Measurements from ENCODE around the gene NUTM1. TPM values are rescaled to one million over a fixed set of nuclear protein-coding genes. Genes with fewer than 3 reads are reported as not detected.

NUTM1 gene
- total RNA-seq, 2 donors from 2014 or later: not detected

DNA sequence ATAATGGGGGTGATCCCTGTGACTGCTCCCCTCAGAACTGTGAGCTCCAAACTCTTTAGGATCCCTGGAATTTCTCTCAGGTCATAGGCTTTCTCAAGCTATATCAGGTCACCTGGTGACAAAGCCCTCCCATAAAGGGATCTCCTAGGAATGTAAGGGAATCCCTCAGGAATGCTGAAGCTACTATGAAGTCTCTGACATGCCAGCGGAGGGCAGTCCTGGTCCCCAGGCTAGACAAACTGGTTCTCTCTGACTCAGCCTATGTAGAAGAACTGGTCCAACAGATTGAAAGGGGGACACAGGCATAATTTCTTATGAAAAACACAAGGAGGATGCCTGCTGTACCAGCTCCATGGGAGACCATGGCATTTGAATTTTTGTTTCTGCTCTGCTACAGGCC is 17.2 kb downstream of the NUTM1 start:
- Histone ChIP-seq H3K27me3 (no peaks in the 10 kb centered on the region), H3K9ac (ENCODE audit: low read depth in 2 of 2, low read length in 2 of 2) (no peak overlapping the region), H3K4me3 (no peak overlapping the region), H3K4me1 (peaks cover 5% of the 10 kb centered on the region), H3K9me3 (no peaks in the 10 kb centered on the region), H3K36me3 (peaks cover 15% of the 10 kb centered on the region), H3K27ac (peak overlapping the region; percentile 15)
- no peak for DNase-seq
- intact Hi-C loops (cut with DNase I): loop anchor here (10.0 kb wide), 1 partner anchor 125 kb away; no protein-coding TSS in a partner anchor
- TF ChIP-seq, protein P1, sequence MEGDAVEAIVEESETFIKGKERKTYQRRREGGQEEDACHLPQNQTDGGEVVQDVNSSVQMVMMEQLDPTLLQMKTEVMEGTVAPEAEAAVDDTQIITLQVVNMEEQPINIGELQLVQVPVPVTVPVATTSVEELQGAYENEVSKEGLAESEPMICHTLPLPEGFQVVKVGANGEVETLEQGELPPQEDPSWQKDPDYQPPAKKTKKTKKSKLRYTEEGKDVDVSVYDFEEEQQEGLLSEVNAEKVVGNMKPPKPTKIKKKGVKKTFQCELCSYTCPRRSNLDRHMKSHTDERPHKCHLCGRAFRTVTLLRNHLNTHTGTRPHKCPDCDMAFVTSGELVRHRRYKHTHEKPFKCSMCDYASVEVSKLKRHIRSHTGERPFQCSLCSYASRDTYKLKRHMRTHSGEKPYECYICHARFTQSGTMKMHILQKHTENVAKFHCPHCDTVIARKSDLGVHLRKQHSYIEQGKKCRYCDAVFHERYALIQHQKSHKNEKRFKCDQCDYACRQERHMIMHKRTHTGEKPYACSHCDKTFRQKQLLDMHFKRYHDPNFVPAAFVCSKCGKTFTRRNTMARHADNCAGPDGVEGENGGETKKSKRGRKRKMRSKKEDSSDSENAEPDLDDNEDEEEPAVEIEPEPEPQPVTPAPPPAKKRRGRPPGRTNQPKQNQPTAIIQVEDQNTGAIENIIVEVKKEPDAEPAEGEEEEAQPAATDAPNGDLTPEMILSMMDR (IDR thresholded peaks at IDR 0.05): no peak

DNA sequence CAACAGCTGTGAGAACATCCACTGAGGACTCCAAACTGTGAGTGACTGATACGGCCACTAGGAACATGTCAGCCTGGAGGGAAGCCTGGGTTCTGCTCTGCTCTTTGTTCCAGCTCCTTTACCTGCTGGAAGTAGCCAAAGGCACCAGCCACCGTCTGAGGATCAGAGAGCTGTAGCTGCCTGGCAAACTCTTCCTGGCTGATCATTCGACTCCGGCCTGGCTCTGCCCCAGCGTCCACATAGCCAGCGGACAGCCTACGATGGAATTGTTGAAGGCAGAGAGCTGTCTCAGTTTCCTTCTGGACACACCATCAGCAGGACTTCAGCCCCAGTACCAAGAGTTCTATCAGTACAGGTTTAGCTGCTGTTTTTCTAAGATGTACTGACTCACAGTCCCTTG is 18.2 kb downstream of the NUTM1 start:
- Histone ChIP-seq H3K36me3 (peaks cover 15% of the 10 kb centered on the region), H3K4me3 (no peak overlapping the region), H3K27me3 (no peaks in the 10 kb centered on the region), H3K27ac (no peak overlapping the region), H3K4me1 (peaks cover 8% of the 10 kb centered on the region), H3K9me3 (no peaks in the 10 kb centered on the region), H3K9ac (ENCODE audit: low read depth in 2 of 2, low read length in 2 of 2) (peak overlapping the region in 1 of 2 donors; percentile 21)
- TF ChIP-seq, protein P1 (IDR thresholded peaks at IDR 0.05): no peak
- intact Hi-C loops (cut with DNase I): loop anchor here (10.0 kb wide), 1 partner anchor 126 kb away; no protein-coding TSS in a partner anchor
- DNase-seq: no peak

DNA sequence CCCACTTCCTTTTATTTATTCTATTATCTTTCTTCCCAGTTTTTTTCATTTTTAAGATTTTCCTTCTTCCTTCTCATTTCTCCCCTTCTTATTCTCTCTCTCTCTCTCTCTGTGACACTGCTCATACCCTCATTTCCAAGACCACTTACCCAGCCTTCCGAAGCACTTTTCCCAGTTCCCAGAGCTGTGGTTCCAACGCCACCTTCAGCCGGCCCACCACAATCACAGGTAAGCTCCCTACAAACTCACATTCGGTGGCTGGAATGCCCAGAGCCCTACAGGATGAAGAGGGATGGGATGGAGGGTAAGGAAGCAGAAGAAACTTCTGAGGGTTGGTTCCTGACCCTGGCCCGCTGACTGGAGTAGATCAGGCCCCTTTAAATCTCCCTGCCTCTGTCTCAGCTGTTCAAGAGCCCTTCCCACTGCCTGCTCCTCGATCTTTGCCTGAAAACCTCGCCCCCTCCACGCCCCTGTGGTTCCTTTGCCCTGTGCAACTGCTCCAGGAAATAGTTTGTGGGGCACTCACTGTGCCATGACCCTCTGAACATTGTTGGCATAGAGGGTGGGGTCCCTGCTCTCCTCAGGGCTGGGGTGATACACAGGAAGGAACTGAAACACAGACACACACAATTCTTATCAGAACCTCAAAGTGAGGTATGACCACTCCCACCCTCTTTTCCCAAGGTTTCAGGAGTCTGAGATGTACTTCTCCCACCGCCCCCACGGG is 19.1 kb downstream of the NUTM1 start:
- Histone ChIP-seq H3K27me3 (no peaks in the 10 kb centered on the region), H3K27ac (peak overlapping the region; percentile 84), H3K9me3 (no peaks in the 10 kb centered on the region), H3K4me1 (peaks cover 8% of the 10 kb centered on the region), H3K4me3 (no peak overlapping the region), H3K36me3 (peaks cover 9% of the 10 kb centered on the region), H3K9ac (ENCODE audit: low read depth in 2 of 2, low read length in 2 of 2) (peak overlapping the region; percentile 36 to 74)
- intact Hi-C loops (cut with DNase I): loop anchor here (10.0 kb wide), 1 partner anchor 127 kb away; no protein-coding TSS in a partner anchor
- DNase-seq: peak; percentile 92
- TF ChIP-seq, protein P1 (IDR thresholded peaks at IDR 0.05): no peak

DNA sequence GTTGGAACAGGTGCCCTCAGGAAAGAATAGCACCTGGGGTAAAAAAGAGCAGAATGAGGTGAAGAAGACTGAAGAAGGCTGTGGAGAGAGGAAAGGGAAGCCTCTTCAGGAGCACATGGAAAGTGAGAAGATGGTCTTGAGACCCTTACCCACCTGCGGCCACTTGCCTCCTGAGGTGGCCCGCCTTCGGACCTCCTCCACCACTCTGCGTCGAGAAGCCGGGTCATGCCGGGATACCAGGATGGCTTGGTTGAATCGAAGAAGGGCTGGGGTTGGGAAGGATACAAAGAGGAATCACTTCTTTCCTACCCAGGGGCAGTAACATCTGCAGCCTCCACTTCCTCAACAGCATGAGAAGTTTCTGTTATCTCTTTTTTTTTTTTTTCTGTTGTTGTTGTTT is 20.9 kb downstream of the NUTM1 start:
- Histone ChIP-seq H3K36me3 (no peaks in the 10 kb centered on the region), H3K4me1 (peaks cover 8% of the 10 kb centered on the region)

DNA sequence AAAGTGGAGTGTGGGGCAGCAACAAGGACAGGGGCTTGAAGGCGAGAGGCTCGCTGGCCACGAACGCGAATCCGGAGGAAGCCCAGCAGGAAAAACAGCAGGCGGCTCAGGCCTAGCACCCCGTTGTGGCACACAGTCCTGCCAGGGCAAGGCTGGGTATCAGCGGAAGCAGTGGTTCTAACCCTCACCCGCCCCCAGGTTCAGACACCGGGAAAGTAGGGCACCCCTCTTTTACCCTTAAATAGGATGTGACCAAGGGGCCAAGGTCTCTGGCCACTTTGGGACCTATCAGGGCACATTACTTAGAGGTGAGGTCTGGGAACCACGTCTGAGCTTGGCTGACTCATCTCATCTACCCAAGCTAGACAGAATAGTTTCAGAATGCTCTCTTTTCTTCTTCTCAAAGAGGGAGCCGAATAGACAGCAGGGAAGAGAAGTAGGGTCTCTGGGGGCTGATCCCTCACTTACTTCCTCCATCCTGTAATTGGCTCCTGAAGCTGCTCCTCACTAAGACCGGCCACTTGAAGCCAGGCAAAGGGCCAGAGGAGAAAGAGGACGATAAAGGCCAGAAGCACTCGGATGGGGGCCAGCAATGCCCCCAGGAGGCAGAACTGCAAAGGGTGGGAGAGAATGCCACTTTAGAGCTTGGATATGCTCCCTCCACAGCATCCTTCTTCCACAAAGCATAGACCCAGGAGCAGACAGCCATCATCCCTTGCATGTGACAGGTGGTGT is 22.1 kb downstream of the NUTM1 start:
- Histone ChIP-seq H3K9ac (ENCODE audit: low read depth in 2 of 2, low read length in 2 of 2) (peak overlapping the region; percentile 64 to 92), H3K27ac (peak overlapping the region; percentile 100), H3K27me3 (no peaks in the 10 kb centered on the region), H3K9me3 (no peaks in the 10 kb centered on the region), H3K4me3 (peak overlapping the region; percentile 76), H3K36me3 (no peaks in the 10 kb centered on the region), H3K4me1 (peaks cover 8% of the 10 kb centered on the region)
- intact Hi-C loops (cut with DNase I): loop anchor here (10.0 kb wide), 1 partner anchor 130 kb away; no protein-coding TSS in a partner anchor
- DNase-seq: no peak
- TF ChIP-seq, protein P1 (IDR thresholded peaks at IDR 0.05): no peak

More for the DNA sequence above, 20.9 kb downstream of the NUTM1 start:
- no peak for DNase-seq
- H3K4me3 ChIP-seq: no peak overlapping the region
- no peak overlapping the region for H3K27ac ChIP-seq
- H3K9ac ChIP-seq (ENCODE audit: low read depth in 2 of 2, low read length in 2 of 2): no peak overlapping the region
- H3K9me3 ChIP-seq: no peaks in the 10 kb centered on the region
- no peaks in the 10 kb centered on the region for H3K27me3 ChIP-seq
- TF ChIP-seq, protein P1 (IDR thresholded peaks at IDR 0.05): no peak
- intact Hi-C loops (cut with DNase I): loop anchor here (10.0 kb wide), 1 partner anchor 129 kb away; no protein-coding TSS in a partner anchor

Measured in colonic mucosa (tissue), 4 donors.